ENCODE measurements around the gene TNIP2.

TNIP2 gene

GRCh38 chr4:2755821-2756690 lies at the start of gene TNIP2:
Gene TNIP2, minus strand, starts transcription at chr4:2756336. Its CDS starts 47 bp downstream, at chr4:2756289.
- DNase-seq (ENCODE audit: low read depth in 3 of 3), result peak; percentile 59 to 69 (median 68)

GRCh38 chr4:2804973-2805501 lies 48.9 kb upstream of the TNIP2 start:
- DNase-seq (ENCODE audit: low read depth in 3 of 3), result no peak

- DNase-seq (ENCODE audit: low read depth in 3 of 3), result no peak
Observed at GRCh38 chr4:2804449-2804972, 48.4 kb upstream of the TNIP2 start.

GRCh38 chr4:2803624-2804448 lies 47.7 kb upstream of the TNIP2 start:
- DNase-seq (ENCODE audit: low read depth in 3 of 3), result no peak

GRCh38 chr4:2802618-2803531 lies 46.7 kb upstream of the TNIP2 start:
- DNase-seq (ENCODE audit: low read depth in 3 of 3), result no peak

GRCh38 chr4:2800691-2801596 lies 44.8 kb upstream of the TNIP2 start:
- DNase-seq (ENCODE audit: low read depth in 3 of 3), result no peak

- DNase-seq (ENCODE audit: low read depth in 3 of 3), result no peak
Observed at GRCh38 chr4:2799971-2800690, 44.0 kb upstream of the TNIP2 start.

- DNase-seq (ENCODE audit: low read depth in 3 of 3), result no peak
Observed at GRCh38 chr4:2799224-2799911, 43.2 kb upstream of the TNIP2 start.

- no peak for DNase-seq (ENCODE audit: low read depth in 3 of 3)
Observed at GRCh38 chr4:2798399-2799223, 42.5 kb upstream of the TNIP2 start.

GRCh38 chr4:2797545-2798305 lies 41.6 kb upstream of the TNIP2 start:
- peak in 1 of 3 experiments; percentile 54 for DNase-seq (ENCODE audit: low read depth in 3 of 3)

- no peak for DNase-seq (ENCODE audit: low read depth in 3 of 3)
Observed at GRCh38 chr4:2796849-2797544, 40.9 kb upstream of the TNIP2 start.

- DNase-seq (ENCODE audit: low read depth in 3 of 3), result no peak
Observed at GRCh38 chr4:2795893-2796848, 40.0 kb upstream of the TNIP2 start.

- no peak for DNase-seq (ENCODE audit: low read depth in 3 of 3)
Observed at GRCh38 chr4:2795300-2795892, 39.3 kb upstream of the TNIP2 start.

GRCh38 chr4:2794486-2795299 lies 38.6 kb upstream of the TNIP2 start:
- no peak for DNase-seq (ENCODE audit: low read depth in 3 of 3)
